Mesenchymal stem cell (in vitro differentiated cells and primary cell): ENCODE data around the gene FAHD2A.

Experiments
- DNase-seq: peaks from one replicate; pipeline ENCODE4 v3.0.0-alpha.2; 2013
- H2AFZ ChIP-seq: one replicate; pipeline ENCODE4 v1.6.1; 2013; ENCODE audit warnings: low read depth, mild to moderate bottlenecking, control low read depth, inconsistent platforms, low read length, moderate library complexity
- H2AK5ac ChIP-seq: 2 replicates; pipeline ENCODE4 v1.6.1; 2013; ENCODE audit warnings: low read length, moderate library complexity, mild to moderate bottlenecking, inconsistent platforms; ENCODE audit not compliant: severe bottlenecking
- H2BK120ac ChIP-seq: one replicate; pipeline ENCODE4 v1.6.1; 2013; ENCODE audit warnings: low read depth, mild to moderate bottlenecking, inconsistent platforms, low read length, moderate library complexity
- H2BK12ac ChIP-seq, 2 experiments: one replicate each; pipeline ENCODE4 v1.6.1; 2013; ENCODE audit warnings: inconsistent platforms in 2 of 2, low read length in 2 of 2, mild to moderate bottlenecking in 2 of 2, moderate library complexity in 2 of 2, control low read depth in 1 of 2
- H2BK15ac ChIP-seq: one replicate; pipeline ENCODE4 v1.6.1; 2013; ENCODE audit warnings: mild to moderate bottlenecking, low read depth, inconsistent platforms; ENCODE audit not compliant: poor library complexity, severe bottlenecking
- H2BK5ac ChIP-seq: 2 replicates; pipeline ENCODE4 v1.6.1; 2013; ENCODE audit warnings: low read depth, mild to moderate bottlenecking, low read length, control low read depth, inconsistent platforms; ENCODE audit not compliant: poor library complexity, severe bottlenecking
- H3K14ac ChIP-seq, 2 experiments: one replicate each; pipeline ENCODE4 v1.6.1; 2013; ENCODE audit warnings: inconsistent platforms in 2 of 2, low read length in 2 of 2, control low read depth in 1 of 2, mild to moderate bottlenecking in 1 of 2, moderate library complexity in 1 of 2
- H3K18ac ChIP-seq, 2 experiments: one replicate each; pipeline ENCODE4 v1.6.1; 2013; ENCODE audit warnings: inconsistent platforms in 2 of 2, low read length in 2 of 2, control low read depth in 1 of 2, low read depth in 1 of 2, mild to moderate bottlenecking in 1 of 2
- H3K23ac ChIP-seq, 2 experiments: one replicate each; pipeline ENCODE4 v1.6.1; 2013; ENCODE audit warnings: inconsistent platforms in 2 of 2, low read length in 2 of 2, mild to moderate bottlenecking in 2 of 2, moderate library complexity in 2 of 2, control low read depth in 1 of 2
- H3K27ac ChIP-seq: 2 replicates; pipeline ENCODE4 v1.5.1; 2013; ENCODE audit warnings: mild to moderate bottlenecking, moderate library complexity, low read length, control low read depth, inconsistent platforms; ENCODE audit not compliant: poor library complexity, severe bottlenecking
- H3K27me3 ChIP-seq, 2 experiments: 2 replicates each; pipeline versions ENCODE4 v1.6.1 to v1.7.0; 2013; ENCODE audit warnings: low read length in 2 of 2, mild to moderate bottlenecking in 2 of 2, moderate library complexity in 2 of 2, control low read depth in 1 of 2, inconsistent platforms in 1 of 2; ENCODE audit not compliant: control insufficient read depth in 1 of 2, insufficient read depth in 1 of 2
- H3K36me3 ChIP-seq, 2 experiments: 2 replicates each; pipeline versions ENCODE4 v1.6.1 to v1.7.0; 2013; ENCODE audit warnings: low read length in 2 of 2, control low read depth in 1 of 2, inconsistent platforms in 1 of 2, low read depth in 1 of 2, mild to moderate bottlenecking in 1 of 2; ENCODE audit not compliant: insufficient read depth in 2 of 2, control insufficient read depth in 1 of 2
- H3K4ac ChIP-seq, 2 experiments: one replicate each; pipeline ENCODE4 v1.6.1; 2013; ENCODE audit warnings: inconsistent platforms in 2 of 2, low read length in 2 of 2, mild to moderate bottlenecking in 2 of 2, moderate library complexity in 2 of 2, control low read depth in 1 of 2, low read depth in 1 of 2
- H3K4me1 ChIP-seq: 2 replicates; pipeline ENCODE4 v1.6.1; 2013; ENCODE audit warnings: low read depth, low read length, control low read depth; ENCODE audit not compliant: control insufficient read depth, insufficient read depth
- H3K4me2 ChIP-seq: 2 replicates; pipeline ENCODE4 v1.6.1; 2013; ENCODE audit warnings: low read length, mild to moderate bottlenecking, inconsistent platforms; ENCODE audit not compliant: poor library complexity, severe bottlenecking
- H3K4me3 ChIP-seq, 2 experiments: 2 replicates each; pipeline versions ENCODE4 v1.5.1 to v1.7.0; 2013; ENCODE audit warnings: low read length in 2 of 2, mild to moderate bottlenecking in 2 of 2, control low read depth in 1 of 2, low read depth in 1 of 2; ENCODE audit not compliant: insufficient read depth in 1 of 2
- H3K79me1 ChIP-seq: replicated peaks from 2 replicates; pipeline ENCODE4 v1.6.1; 2013; ENCODE audit warnings: mild to moderate bottlenecking, control low read depth, low read length, inconsistent platforms; ENCODE audit not compliant: poor library complexity, severe bottlenecking
- H3K9ac ChIP-seq: 2 replicates; pipeline ENCODE4 v1.7.0; 2013; ENCODE audit warnings: mild to moderate bottlenecking, low read length, moderate library complexity
- H3K9me3 ChIP-seq: 2 replicates; pipeline ENCODE4 v1.7.0; 2013; ENCODE audit warnings: mild to moderate bottlenecking, low read length; ENCODE audit not compliant: control insufficient read depth
- H4K8ac ChIP-seq: one replicate; pipeline ENCODE4 v1.6.1; 2013; ENCODE audit warnings: inconsistent platforms, mild to moderate bottlenecking, low read length, moderate library complexity
- H4K91ac ChIP-seq: one replicate; pipeline ENCODE4 v1.6.1; 2013; ENCODE audit warnings: mild to moderate bottlenecking, low read length, inconsistent platforms
- WGBS: methylation state at CpG from one replicate; pipeline ENCODE4 v1.1.7; 2013; ENCODE audit warnings: mixed read lengths; 5-methylcytosine and 5-hydroxymethylcytosine counted together

FAHD2A gene

DNA sequence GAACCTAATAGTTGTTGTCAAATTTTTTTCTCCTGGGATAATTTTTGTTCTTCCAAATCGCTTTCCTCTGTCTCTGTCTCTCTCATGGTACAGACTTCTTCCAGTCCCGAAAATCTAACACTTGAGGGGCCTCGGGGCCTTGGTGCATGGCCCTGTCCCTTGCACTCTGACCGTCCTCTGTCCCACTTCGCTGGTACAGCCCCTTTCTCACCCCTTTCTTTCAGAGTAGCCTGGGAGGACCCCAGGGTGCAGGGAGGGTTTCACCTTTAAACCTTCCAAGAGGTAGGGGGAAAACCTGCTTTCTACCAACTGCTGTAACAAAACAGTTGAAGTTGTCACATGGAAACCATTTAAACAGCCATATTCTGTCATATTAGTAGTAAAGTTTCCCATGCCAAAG, 22.2 kb upstream of the FAHD2A start:
- Histone ChIP-seq H3K36me3 (peaks cover 0 to 81% of the 10 kb centered on the region in 2 experiments), H2AFZ (no peak overlapping the region), H3K9me3 (no peaks in the 10 kb centered on the region), H3K79me1 (peaks cover 6% of the 10 kb centered on the region), H3K4me3 (no peak overlapping the region), H3K4me2 (no peak overlapping the region), H2BK120ac (no peak overlapping the region), H3K4me1 (peaks cover 7% of the 10 kb centered on the region), H4K91ac (no peak overlapping the region), H2BK15ac (no peak overlapping the region), H4K8ac (no peak overlapping the region), H3K4ac (no peak overlapping the region), H2AK5ac (no peak overlapping the region), H3K9ac (no peak overlapping the region), H3K18ac (no peak overlapping the region), H2BK12ac (no peak overlapping the region), H2BK5ac (no peak overlapping the region), H3K27me3 (peaks cover 0 to 8% of the 10 kb centered on the region in 2 experiments), H3K27ac (no peak overlapping the region), H3K23ac (no peak overlapping the region), H3K14ac (no peak overlapping the region)
- DNase-seq: no peak
- 65% methylated on average over 5 of the region's 5 CpGs for WGBS

DNA sequence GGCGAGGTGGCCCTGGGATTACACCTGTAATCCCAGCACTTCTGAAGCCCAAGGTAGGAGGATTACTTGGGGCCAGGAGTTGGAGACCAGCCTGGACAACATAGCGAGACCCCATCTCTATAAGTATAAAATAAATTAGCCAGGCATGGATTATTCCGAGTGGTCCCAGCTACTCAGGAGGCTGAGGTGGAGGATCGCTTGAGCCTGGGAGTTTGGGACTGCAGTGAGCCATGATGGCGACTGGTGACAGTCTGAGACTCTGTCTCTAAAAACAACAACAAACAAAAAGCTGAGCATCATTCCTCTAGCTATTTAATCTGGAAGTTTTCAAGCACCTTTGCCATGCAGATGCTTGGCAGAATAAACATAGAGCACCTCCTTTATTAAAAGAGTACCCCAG, 21.8 kb upstream of the FAHD2A start:
- Histone ChIP-seq H2AK5ac (no peak overlapping the region), H3K14ac (no peak overlapping the region), H2BK5ac (no peak overlapping the region), H2BK120ac (no peak overlapping the region), H3K23ac (no peak overlapping the region), H4K8ac (no peak overlapping the region), H3K36me3 (peaks cover 0 to 82% of the 10 kb centered on the region in 2 experiments), H3K4ac (no peak overlapping the region), H3K9ac (no peak overlapping the region), H2BK12ac (no peak overlapping the region), H2BK15ac (no peak overlapping the region), H3K9me3 (no peaks in the 10 kb centered on the region), H3K4me1 (peaks cover 11% of the 10 kb centered on the region), H3K27ac (no peak overlapping the region), H3K18ac (no peak overlapping the region), H2AFZ (no peak overlapping the region), H3K79me1 (peaks cover 6% of the 10 kb centered on the region), H3K4me2 (no peak overlapping the region), H3K27me3 (peaks cover 0 to 11% of the 10 kb centered on the region in 2 experiments), H3K4me3 (no peak overlapping the region), H4K91ac (no peak overlapping the region)
- 75% methylated on average over 4 of the region's 5 CpGs for WGBS
- no peak for DNase-seq

DNA sequence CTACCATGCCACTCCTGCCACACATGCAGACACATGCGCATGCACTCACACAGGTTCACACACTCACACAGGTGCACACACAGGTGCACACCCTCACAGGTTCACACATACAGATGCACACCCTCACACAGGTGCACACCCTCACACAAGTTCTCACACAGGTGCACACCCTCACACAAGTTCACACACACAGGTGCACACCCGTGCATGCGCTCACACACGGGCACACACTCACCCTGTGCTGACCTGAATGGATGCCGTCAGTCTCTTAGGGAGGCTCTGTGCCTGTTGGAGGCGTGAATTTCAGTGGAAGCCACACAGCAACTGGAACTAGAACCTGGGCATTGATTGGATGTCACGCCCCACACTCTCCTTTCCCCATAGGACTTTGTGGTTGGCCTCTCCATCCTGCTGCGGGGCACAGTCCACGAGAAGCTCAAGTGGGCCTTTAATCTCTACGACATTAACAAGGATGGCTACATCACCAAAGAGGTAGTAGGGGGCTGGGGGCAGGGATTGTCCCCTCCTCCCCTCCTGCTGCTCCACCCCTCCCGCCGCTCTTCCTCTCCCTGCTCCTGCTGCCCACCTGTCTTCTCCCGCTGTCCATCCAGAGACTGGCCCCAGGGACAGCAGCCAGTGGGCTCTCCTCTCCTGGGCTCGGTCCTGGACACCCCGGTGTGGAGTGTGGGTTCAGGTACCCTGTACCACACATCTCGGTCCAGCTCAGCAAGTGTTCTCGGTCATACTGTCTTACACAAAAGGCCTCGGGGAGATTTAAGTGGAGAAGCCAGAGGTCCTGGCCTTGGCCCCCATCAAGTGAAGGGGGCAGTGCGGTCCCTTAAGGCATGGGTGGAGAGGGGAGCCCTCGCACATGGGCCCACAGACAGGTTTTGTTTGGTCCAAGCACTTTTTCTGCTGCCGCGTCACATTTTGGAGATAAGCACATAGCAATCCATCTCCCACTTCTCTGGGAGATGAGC, 21.0 kb upstream of the FAHD2A start:
- H2BK5ac ChIP-seq: no peak overlapping the region
- H2BK120ac ChIP-seq: no peak overlapping the region
- H3K4ac ChIP-seq: no peak overlapping the region
- no peak overlapping the region for H3K4me3 ChIP-seq
- no peak overlapping the region for H3K4me2 ChIP-seq
- no peak overlapping the region for H4K91ac ChIP-seq
- peaks cover 2% of the 10 kb centered on the region for H3K79me1 ChIP-seq
- H3K9me3 ChIP-seq: no peaks in the 10 kb centered on the region
- H3K14ac ChIP-seq: no peak overlapping the region
- no peak for DNase-seq
- peaks cover 0 to 75% of the 10 kb centered on the region in 2 experiments for H3K36me3 ChIP-seq
- peaks cover 0 to 11% of the 10 kb centered on the region in 2 experiments for H3K27me3 ChIP-seq
- H3K9ac ChIP-seq: no peak overlapping the region
- H2BK15ac ChIP-seq: no peak overlapping the region
- peaks cover 16% of the 10 kb centered on the region for H3K4me1 ChIP-seq
- H3K27ac ChIP-seq: no peak overlapping the region
- 85% methylated on average over 21 of the region's 22 CpGs for WGBS
- no peak overlapping the region for H2BK12ac ChIP-seq
- H3K23ac ChIP-seq: no peak overlapping the region
- no peak overlapping the region for H3K18ac ChIP-seq
- H2AFZ ChIP-seq: no peak overlapping the region
- no peak overlapping the region for H4K8ac ChIP-seq
- H2AK5ac ChIP-seq: no peak overlapping the region

DNA sequence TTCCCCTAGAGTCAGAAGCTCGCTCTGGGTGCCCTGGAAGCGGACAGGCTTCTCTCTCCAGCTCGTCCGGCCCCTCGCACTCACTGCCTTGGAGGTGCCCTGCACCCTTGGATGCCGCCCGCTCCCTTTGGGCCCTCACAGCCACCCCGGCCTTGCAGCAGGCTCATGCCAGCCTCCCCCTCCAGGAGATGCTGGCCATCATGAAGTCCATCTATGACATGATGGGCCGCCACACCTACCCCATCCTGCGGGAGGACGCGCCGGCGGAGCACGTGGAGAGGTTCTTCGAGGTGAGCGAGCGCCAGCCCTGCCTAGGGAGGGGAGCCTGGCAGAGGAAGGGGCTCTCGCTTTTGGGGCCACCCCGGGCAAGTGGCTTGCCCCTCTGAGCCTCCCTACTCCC, 20.3 kb upstream of the FAHD2A start:
- no peak overlapping the region for H4K8ac ChIP-seq
- no peak overlapping the region for H3K4me2 ChIP-seq
- no peak overlapping the region for H3K18ac ChIP-seq
- H3K4me3 ChIP-seq: no peak overlapping the region
- H3K79me1 ChIP-seq: peaks cover 2% of the 10 kb centered on the region
- H4K91ac ChIP-seq: no peak overlapping the region
- H3K27me3 ChIP-seq: peaks cover 0 to 11% of the 10 kb centered on the region in 2 experiments
- H3K23ac ChIP-seq: no peak overlapping the region
- H2BK5ac ChIP-seq: no peak overlapping the region
- H2BK120ac ChIP-seq: no peak overlapping the region
- no peaks in the 10 kb centered on the region for H3K9me3 ChIP-seq
- no peak overlapping the region for H2AFZ ChIP-seq
- no peak for DNase-seq
- WGBS: 84% methylated on average over 19 of the region's 20 CpGs
- peaks cover 0 to 68% of the 10 kb centered on the region in 2 experiments for H3K36me3 ChIP-seq
- no peak overlapping the region for H3K27ac ChIP-seq
- no peak overlapping the region for H2AK5ac ChIP-seq
- H3K9ac ChIP-seq: no peak overlapping the region
- no peak overlapping the region for H3K4ac ChIP-seq
- H3K4me1 ChIP-seq: peaks cover 16% of the 10 kb centered on the region
- no peak overlapping the region for H2BK12ac ChIP-seq
- no peak overlapping the region for H2BK15ac ChIP-seq
- peak overlapping the region in 1 of 2 experiments; percentile 11 for H3K14ac ChIP-seq
